ENCODE data around the gene MSX1.
A peak's percentile ranks its signal among the peaks of the same experiment; 100 is the strongest.

MSX1 gene

GRCh38 chr4:4871242-4871572, 11.7 kb downstream of the MSX1 start:
- DNase-seq, result peak; percentile 11

GRCh38 chr4:4871573-4872313, 12.3 kb downstream of the MSX1 start:
- peak; percentile 36 for DNase-seq

DNA sequence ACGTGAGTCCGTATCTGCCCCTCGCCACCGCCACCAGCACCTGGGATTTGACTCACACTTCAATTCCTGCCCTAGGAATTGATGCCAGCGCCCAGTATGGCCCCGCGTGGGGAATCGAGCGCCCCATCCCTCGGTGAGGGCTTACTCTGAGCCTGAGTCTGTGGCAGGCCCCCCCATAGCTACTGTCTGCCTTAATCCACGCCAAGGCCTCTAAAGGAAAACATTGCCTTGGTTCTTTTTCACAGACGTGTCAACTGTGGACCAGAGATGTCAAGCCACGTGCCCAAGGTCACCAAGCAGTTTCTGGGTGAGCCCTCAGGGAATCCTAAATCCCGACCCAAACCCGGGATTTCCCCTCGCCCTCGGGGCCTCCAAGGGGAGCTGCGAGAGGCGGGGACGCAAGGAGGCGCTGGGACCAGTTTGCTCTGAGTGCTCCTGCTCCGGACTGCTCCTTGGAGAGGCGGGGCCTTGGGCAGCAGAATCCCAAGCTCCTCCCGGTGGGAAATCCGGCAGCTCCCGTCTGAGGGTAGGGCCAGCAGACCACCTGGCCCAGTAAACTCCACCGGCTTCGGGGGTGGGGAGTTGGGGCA, 12.9 kb downstream of the MSX1 start:
- DNase-seq, result peak; percentile 55

- no peak for DNase-seq
These were observed 13.7 kb downstream of the MSX1 start for GRCh38 chr4:4873203-4873602.

DNA sequence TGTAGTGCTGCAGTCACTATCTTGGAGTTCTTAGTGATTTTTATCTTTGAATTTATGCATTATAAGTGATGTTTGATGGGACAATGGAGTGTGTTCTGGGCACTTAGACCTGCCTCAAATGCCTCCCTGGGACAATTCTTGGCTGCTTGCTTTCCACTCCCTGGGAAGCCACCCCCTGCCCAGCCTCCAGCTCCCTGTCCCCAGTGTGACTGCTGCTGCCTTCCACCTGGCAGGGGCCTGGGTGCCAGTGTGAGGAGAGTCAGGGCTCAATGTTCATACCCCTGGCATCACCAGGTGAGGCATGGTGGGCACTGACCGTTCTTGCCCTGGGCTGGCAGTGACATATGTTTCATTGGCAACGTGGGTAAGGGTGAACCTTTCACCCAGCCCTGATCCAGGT, 14.8 kb downstream of the MSX1 start:
- no peak for DNase-seq

- peak; percentile 58 for DNase-seq
These were observed 15.7 kb downstream of the MSX1 start for GRCh38 chr4:4875147-4875546.

DNA sequence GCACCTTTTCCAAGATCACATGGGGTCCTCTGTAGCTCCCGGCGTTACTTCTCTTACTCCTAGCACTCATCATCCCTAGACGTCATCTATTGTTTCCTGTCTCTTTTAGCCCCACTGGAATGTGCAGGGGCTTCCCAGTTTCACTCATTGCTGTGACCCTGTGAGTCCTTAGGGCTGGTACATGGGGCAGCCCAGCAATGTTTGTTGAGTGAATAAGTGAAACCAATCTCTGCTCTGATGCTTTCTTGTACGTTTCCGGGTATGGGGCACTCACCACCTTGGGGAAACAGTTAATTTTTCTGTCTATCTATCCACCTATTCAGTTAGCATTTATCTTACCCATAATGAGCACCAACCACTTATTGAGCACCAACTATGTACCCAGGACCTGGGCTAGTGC, 16.1 kb downstream of the MSX1 start:
- DNase-seq, result no peak

DNA sequence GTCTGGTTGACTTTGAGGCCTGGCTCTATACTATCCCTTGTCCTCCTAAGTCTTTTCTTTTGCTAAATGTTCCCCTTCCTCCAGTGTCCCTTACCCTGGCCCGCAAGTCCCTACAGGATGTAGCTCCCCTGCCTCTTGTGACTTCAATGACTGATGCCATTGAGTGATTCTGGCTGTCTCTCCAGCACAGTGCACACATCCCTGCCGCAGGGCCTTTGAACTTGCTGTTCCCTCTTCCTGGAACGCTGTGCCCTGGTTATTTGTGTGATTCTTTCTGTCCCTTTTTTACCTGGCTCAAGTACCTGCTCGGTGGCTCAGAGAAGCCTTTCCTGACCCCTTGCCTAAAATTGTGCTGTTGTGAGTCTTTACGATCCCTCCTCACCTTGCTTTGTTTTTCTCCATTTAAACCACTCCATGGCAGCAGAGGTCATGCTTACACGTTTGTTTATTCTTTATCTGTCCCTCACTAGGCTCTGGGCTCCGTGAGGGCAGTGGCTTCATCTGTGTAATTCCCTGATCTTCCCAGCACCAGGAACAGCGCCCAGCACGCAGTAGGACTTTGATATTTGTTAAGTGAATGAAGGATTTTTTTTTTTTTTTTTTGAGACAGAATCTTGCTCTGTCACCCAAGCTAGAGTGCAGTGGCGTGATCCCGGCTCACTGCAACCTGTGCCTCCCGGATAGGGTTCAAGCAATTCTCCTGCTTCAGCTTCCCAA, 17.6 kb downstream of the MSX1 start:
- no peak for DNase-seq

DNA sequence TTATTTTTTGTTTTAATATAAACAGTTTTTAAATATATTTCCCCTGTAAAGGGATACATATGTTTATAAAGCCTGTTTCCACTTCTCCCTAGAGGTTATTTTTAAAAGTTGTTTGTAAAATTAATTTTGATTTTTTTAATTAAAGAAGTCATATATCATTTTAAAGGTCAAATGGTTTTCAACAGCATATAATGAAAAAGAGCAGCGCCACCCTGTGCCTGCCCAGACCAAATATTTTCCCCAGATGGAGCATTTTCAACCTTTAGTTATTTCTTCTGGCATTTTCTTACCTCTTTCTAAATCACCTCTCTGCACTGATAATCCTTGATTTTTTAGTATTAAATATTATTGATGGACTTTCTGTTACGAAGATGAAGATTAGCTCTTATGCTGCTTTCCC, 21.0 kb downstream of the MSX1 start:
- DNase-seq, result no peak

DNA sequence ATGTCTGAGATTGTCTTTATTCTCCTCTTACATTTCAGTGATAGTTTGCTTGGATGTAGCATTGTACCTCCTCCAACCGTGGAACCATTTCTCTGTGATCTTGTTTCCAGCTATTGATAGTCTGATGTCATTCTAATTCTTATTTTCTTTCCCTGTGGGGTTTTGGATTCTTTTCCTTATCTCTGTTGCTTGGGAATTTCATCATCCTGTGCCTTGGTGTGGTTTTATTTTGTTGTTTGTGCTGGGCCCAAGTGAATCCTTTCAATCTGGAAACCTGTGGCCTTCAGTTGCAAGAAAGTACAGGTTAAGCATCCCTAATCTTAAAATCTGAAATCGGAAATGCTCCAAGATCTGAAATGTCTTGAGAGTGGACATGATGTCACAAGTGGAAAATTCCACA, 22.0 kb downstream of the MSX1 start:
- DNase-seq, result no peak

GRCh38 chr4:4884611-4885010, 25.1 kb downstream of the MSX1 start:
- DNase-seq, result no peak

DNA sequence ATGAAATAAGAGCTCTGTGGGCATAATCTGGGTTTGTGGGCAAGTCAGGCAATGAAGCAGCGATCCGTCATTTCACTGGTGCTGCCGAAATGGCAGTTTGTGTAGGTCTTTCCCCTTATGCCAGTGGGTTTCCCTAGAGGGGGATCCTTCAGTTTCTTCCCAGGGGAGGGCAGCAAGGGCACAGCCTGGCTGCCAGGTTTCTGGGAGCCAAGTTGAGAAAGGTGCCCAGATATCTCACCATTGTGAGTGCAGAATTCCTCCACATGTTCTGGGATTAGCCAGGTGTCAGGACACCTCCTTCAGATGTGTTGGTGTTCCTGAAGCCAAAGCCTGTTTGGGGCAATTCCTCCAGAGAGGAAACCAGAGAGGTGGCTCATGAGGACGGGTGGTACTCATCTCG, 28.0 kb downstream of the MSX1 start:
- DNase-seq, result no peak

- no peak for DNase-seq
These were observed 29.2 kb downstream of the MSX1 start for GRCh38 chr4:4888695-4889094.

DNA sequence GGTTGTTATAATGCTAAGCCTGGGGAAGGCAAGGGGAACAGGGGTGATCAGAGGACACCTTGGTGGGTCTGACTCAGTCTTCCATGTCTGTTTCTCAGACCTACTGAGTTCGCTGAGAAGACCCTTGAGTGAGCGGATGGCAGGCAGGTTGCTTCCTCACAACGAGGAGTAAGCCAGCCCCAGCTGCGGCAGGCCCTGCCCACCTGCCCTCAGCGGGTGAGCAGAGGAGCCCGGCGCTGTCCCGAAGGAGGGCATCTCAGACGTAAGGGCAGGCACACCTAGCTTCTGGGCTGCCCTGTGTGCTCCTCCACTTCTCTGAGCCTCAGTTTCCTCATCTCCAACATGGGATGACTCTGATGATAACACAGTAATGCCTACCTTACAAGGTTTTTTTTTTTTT, 30.3 kb downstream of the MSX1 start:
- DNase-seq, result no peak

- no peak for DNase-seq
These were observed 31.2 kb downstream of the MSX1 start for GRCh38 chr4:4890574-4891255.

DNA sequence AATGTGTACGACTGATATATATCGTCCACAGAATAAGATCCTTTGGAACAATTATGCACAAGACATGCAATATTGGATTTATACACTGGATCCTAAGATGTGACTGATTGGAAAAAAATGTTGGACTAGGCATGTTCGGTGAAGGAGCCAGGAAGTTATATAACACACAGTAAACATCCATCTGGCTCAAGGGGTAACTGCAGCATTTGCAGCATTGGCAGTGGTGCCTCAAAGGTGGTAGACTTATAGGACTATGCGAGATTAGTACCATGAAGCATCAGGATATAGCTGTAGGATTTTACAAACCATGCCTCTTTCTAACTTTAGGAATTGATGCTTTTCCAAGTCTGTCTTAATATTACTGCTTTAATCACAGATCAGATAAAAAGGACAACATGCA, 34.3 kb downstream of the MSX1 start:
- no peak for DNase-seq

- no peak for DNase-seq
These were observed 39.9 kb downstream of the MSX1 start for GRCh38 chr4:4899202-4899925.

- peak; percentile 16 for DNase-seq
These were observed 42.4 kb downstream of the MSX1 start for GRCh38 chr4:4901877-4902276.

- no peak for DNase-seq
These were observed 52.7 kb downstream of the MSX1 start for GRCh38 chr4:4912155-4912554.

DNA sequence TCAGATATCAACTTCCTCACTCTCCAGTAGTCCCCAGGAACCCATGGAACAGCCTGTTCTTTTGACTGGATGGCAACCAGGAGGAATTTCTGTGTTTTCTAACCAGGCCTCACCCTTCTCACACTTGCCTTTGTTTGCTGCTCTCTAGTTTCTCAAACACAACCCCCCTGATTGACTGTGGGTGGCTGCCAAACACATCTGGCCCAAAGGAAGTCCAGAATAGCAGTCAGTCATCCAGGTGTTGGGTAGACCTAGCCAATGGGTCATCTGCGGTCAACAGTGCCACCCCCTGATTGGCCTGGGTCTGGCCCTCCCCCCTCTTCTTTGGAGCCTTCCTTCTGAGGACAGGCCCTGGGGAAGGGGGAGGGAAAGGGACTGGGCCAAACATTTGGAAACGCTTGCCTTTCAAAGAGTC, 53.7 kb downstream of the MSX1 start:
- DNase-seq, result no peak

Measured in NCI-H82 (cell line).